Measurements from ENCODE around the gene CSHL1.
"Not testable (repeated sequence)": the region's sequence is repeated elsewhere in the genome, so short reads cannot be mapped to it uniquely, and the experiment has no call there.

Gene CSHL1

DNA sequence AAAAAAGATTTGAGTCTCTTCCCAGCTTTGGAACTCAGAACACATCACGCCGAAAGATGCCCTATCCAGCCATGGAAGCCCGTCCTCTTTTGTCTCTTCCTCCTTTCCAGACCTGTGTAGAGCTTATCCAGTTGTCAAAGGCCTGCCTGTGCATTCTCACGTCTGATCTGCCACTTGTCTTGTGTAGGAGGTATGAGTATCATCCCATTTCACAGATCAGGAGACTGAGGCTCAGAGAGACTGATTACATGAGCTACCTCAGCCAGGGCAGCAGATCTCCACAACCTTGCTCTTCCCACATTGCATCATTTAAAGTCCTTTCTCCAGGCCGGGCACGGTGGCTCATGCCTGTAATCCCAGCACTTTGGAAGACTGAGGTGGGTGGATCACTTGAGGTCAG is 36.4 kb downstream of the CSHL1 start:
- not testable (repeated sequence) for H3K27me3 ChIP-seq (ENCODE audit: low read depth, low read length); H3K4me1 ChIP-seq (ENCODE audit: control insufficient read depth in 1 of 2, insufficient read depth in 2 of 2, low read length in 2 of 2); H3K27ac ChIP-seq (ENCODE audit: low read length); H3K9me3 ChIP-seq (ENCODE audit: control insufficient read depth in 1 of 2, low read length in 2 of 2); H3K4me3 ChIP-seq (ENCODE audit: low read depth in 1 of 2, low read length in 2 of 2); H3K36me3 ChIP-seq (ENCODE audit: control insufficient read depth in 1 of 2, insufficient read depth in 2 of 2, low read length in 2 of 2)

DNA sequence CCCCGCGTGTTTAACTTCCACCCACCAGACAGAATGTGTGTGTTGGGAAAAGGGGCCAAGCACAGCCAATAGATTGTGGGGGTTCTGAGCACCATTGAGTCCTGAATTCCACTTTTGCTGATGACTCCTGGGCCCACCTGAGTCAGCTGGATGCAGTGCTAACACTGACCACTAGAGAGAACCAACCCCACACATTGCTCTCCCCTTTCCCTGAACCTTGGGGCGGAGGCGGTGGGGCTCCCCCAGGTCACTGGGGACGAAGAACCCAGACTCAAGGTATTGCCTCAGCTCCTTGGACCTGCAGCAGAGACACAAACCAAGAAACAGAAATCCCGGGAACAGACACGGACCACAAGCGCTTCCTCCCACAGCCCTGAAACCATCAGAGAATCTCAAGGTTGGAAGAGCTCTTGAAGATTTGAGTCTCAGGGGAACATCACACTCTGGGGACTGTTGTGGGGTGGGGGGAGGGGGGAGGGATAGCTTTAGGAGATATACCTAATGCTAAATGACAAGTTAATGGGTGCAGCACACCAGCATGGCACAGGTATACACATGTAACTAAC is 36.9 kb downstream of the CSHL1 start:
- not testable (repeated sequence) for H3K4me1 ChIP-seq (ENCODE audit: control insufficient read depth in 1 of 2, insufficient read depth in 2 of 2, low read length in 2 of 2); H3K27ac ChIP-seq (ENCODE audit: low read length); H3K36me3 ChIP-seq (ENCODE audit: control insufficient read depth in 1 of 2, insufficient read depth in 2 of 2, low read length in 2 of 2); H3K27me3 ChIP-seq (ENCODE audit: low read depth, low read length); H3K9me3 ChIP-seq (ENCODE audit: control insufficient read depth in 1 of 2, low read length in 2 of 2); H3K4me3 ChIP-seq (ENCODE audit: low read depth in 1 of 2, low read length in 2 of 2)

DNA sequence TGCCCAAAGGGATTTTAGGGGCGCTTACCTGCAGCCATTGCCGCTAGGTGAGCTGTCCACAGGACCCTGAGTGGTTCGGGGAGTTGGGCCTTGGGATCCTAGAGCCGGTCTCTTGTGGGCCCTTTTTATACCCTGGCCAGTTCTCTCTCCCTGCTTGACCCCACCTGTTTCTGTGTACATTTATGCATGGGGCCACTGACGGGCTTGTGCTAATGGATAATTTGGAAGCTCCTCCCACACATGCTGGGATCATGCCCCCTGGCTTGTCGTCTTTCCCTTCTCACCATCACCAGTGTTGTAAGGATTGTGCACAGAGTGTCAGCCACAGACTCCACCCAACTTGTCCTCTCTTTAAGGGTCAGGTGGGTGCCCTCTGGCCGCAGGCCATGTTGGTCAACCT is 37.5 kb downstream of the CSHL1 start, which contains the start of gene CSH2:
Gene CSH2, minus strand, starts transcription at position 101 of the 400 bp plus-strand sequence. Its CDS starts 63 bp downstream, at position 38.
- not testable (repeated sequence) for H3K36me3 ChIP-seq (ENCODE audit: control insufficient read depth in 1 of 2, insufficient read depth in 2 of 2, low read length in 2 of 2); H3K27ac ChIP-seq (ENCODE audit: low read length); H3K27me3 ChIP-seq (ENCODE audit: low read depth, low read length); H3K4me3 ChIP-seq (ENCODE audit: low read depth in 1 of 2, low read length in 2 of 2); H3K4me1 ChIP-seq (ENCODE audit: control insufficient read depth in 1 of 2, insufficient read depth in 2 of 2, low read length in 2 of 2); H3K9me3 ChIP-seq (ENCODE audit: control insufficient read depth in 1 of 2, low read length in 2 of 2)

DNA sequence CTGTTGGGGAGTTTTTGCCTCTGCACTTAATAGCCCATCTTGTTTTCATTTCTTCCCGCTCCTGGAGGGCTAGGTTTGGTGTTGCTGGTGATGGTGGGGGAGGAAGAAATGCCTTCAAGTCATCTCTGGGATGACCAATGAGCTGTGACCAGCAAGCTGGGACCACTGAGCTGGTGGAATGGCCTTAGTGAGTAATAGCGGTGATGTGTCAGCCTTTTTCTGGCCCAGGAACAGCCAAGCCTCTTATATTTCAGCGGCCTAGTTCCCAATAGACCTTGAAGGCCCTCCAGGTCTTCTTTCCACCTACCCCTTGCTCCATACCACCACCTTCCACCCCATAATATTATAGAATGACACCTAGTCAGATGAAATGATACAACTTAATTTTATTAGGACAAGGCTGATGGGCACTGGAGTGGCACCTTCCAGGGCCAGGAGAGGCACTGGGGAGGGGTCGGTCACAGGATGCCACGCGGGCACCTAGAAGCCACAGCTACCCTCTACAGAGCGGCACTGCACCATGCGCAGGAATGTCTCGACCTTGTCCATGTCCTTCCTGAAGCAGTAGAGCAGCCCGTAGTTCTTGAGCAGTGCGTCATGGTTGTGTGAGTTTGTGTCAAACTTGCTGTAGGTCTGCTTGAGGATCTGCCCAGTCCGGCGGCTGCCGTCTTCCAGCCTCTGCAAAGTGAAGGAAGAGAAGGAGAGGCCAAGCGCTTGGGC is 39.3 kb downstream of the CSHL1 start:
- not testable (repeated sequence) for H3K4me3 ChIP-seq (ENCODE audit: low read depth in 1 of 2, low read length in 2 of 2); H3K4me1 ChIP-seq (ENCODE audit: control insufficient read depth in 1 of 2, insufficient read depth in 2 of 2, low read length in 2 of 2); H3K27ac ChIP-seq (ENCODE audit: low read length); H3K27me3 ChIP-seq (ENCODE audit: low read depth, low read length); H3K9me3 ChIP-seq (ENCODE audit: control insufficient read depth in 1 of 2, low read length in 2 of 2); H3K36me3 ChIP-seq (ENCODE audit: control insufficient read depth in 1 of 2, insufficient read depth in 2 of 2, low read length in 2 of 2)

DNA sequence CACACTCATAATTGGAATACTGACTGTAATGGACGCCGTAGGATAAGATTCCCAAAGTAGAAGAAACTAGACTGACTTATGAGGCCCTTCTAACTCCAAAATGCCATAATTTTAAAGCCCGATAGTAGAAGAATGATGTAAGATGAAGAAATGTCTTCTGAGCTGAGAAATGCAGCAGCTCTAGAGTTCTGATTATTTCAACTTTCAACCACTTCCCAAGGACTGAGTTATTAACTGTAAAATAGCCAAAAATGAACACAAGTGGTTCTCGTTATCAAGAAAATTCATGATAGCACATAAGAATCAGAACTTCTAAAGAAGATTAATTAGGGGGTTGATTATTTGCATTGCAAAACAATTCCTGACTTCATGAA is 40.8 kb downstream of the CSHL1 start:
- not testable (repeated sequence) for H3K9me3 ChIP-seq (ENCODE audit: control insufficient read depth in 1 of 2, low read length in 2 of 2); H3K4me1 ChIP-seq (ENCODE audit: control insufficient read depth in 1 of 2, insufficient read depth in 2 of 2, low read length in 2 of 2); H3K27me3 ChIP-seq (ENCODE audit: low read depth, low read length); H3K4me3 ChIP-seq (ENCODE audit: low read depth in 1 of 2, low read length in 2 of 2); H3K36me3 ChIP-seq (ENCODE audit: control insufficient read depth in 1 of 2, insufficient read depth in 2 of 2, low read length in 2 of 2); H3K27ac ChIP-seq (ENCODE audit: low read length)

- H3K9me3 ChIP-seq (ENCODE audit: control insufficient read depth in 1 of 2, low read length in 2 of 2); H3K36me3 ChIP-seq (ENCODE audit: control insufficient read depth in 1 of 2, insufficient read depth in 2 of 2, low read length in 2 of 2); H3K4me1 ChIP-seq (ENCODE audit: control insufficient read depth in 1 of 2, insufficient read depth in 2 of 2, low read length in 2 of 2); H3K4me3 ChIP-seq (ENCODE audit: low read depth in 1 of 2, low read length in 2 of 2); H3K27me3 ChIP-seq (ENCODE audit: low read depth, low read length); H3K27ac ChIP-seq (ENCODE audit: low read length): not testable (repeated sequence)
These were observed 41.4 kb downstream of the CSHL1 start for GRCh38 chr17:63869491-63870291.

DNA sequence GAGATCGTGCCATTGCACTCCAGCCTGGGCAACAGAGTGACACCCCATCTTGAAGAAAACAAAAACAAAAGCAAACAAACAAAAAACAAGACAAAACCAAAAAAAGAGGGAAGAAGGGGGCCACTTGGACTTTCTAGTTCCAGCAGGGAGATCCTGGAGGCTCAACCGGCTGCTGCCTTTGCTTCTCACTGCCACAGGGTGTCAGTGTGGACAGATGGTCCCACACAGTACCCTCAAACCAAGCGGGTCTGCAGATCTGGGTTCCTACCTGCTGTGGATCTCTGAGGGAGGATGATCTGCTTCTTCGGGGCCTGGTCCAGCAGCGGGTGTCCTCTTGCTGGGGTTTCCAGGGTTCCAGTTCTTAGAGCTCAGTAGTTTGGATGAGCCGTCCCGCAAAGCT is 44.4 kb downstream of the CSHL1 start:
- H3K27ac ChIP-seq (ENCODE audit: low read length); H3K4me3 ChIP-seq (ENCODE audit: low read depth in 1 of 2, low read length in 2 of 2); H3K36me3 ChIP-seq (ENCODE audit: control insufficient read depth in 1 of 2, insufficient read depth in 2 of 2, low read length in 2 of 2); H3K4me1 ChIP-seq (ENCODE audit: control insufficient read depth in 1 of 2, insufficient read depth in 2 of 2, low read length in 2 of 2); H3K27me3 ChIP-seq (ENCODE audit: low read depth, low read length); H3K9me3 ChIP-seq (ENCODE audit: control insufficient read depth in 1 of 2, low read length in 2 of 2): not testable (repeated sequence)
